HG03280 (cell line): ENCODE results near the gene CLEC18B.
A peak's percentile ranks its signal among the peaks of the same experiment; 100 is the strongest.
"Not testable (repeated sequence)": the region's sequence is repeated elsewhere in the genome, so short reads cannot be mapped to it uniquely, and the experiment has no call there.

Experiments used
- ATAC-seq: cut with Tn5 transposase; IDR thresholded peaks from one replicate; pipeline ENCODE4 v1.9.1; 2021; ENCODE audit warnings: mild to moderate bottlenecking, moderate library complexity; ENCODE audit not compliant: unreplicated experiment

Gene CLEC18B

GRCh38 chr16:74407362-74407705 lies 13.9 kb downstream of the CLEC18B start:
- not testable (repeated sequence) for ATAC-seq

DNA sequence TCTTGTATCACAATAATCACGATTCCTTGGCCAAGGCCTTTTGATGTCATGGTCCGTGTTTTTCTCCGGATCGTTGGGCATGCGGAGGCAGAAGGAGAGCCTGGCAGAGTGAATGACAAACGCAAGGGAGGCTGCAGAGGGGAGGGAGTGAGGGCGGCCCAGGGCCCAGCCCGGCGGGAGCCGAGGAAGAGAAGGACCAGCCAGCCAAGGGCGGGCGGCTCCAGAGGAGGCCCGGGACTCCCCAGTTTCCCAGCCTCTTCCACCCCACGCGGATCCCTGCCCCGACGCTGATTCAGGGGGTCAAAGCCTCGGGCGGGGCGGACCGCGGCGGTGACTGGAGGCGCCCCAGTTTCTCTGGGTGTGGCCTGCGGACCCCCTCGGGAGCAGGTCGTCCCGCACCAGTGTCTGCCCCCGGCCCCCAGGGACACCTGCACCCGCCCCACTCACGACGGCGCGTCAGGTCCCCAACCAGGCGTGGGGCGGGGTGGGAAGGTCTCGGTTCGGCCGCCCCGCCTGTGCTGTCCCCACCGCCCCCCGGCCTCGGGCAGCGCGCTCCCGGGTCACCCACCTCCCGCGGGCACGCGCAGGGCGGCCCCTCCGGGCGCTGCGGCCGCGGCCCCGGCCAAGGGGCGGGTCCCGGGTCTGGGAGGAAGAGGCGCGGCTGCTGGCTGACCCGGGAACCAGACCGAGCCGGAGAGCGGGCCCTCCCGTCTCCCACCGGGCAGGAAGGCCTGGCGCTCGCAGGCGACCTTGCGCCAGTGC lies 14.5 kb downstream of the CLEC18B start:
- not testable (repeated sequence) for ATAC-seq

GRCh38 chr16:74404148-74404933 lies 16.9 kb downstream of the CLEC18B start:
- not testable (repeated sequence) for ATAC-seq

DNA sequence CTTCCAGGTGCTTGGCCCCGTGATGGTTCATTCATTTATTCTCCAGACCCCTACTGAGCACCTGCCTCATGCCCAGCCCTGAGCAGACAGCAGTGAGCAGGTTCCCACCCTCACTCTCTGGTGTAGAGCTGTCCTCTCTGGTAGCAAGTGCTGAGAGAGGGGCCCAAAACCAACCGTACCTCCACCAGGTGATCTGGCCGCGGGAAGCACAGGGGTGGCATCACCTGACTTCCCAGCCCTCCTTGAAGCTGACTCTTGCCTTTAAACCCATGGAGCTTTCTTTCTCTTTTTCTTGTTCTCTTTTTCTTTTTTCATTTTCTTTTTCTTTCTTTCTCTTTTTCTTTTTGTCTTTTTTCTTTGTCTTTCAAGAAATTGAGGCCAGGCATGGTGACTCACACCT lies 21.0 kb downstream of the CLEC18B start:
- ATAC-seq, result not testable (repeated sequence)

DNA sequence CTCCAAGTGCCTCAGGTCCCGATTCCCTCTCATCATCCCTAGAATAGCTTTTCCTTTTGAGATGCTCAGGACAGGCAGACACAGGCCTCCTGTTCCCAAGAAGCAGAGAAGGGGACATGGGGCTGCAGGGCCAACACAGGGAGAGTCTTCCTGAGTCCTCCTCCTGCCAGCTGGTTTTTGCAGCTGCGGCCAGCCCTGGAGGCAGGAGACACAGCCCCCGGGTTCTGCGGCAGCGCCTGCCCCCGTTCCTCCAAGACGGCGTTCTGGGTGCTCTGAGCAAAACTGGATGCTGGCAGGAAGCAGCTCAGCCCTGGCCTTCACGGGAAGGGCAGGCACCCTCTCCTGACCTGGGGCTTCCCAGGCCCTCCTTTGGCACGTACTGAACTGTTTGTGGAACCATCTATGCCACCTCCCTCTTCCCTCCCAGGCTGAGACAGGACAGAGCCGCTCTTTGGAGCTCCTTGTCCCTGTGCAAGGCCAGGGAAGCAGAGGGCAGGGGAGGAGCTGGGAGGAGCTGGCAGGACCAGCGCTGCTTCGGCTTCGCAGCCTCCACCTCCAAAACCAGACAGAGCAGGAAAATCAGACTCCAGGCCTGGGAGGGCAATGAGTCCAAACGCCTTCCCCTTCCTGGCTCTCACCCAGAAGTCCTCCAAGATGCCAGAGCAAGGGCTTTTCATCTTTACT lies 22.9 kb downstream of the CLEC18B start:
- not testable (repeated sequence) for ATAC-seq

GRCh38 chr16:74396521-74397017 lies 24.7 kb downstream of the CLEC18B start:
- ATAC-seq, result not testable (repeated sequence)

DNA sequence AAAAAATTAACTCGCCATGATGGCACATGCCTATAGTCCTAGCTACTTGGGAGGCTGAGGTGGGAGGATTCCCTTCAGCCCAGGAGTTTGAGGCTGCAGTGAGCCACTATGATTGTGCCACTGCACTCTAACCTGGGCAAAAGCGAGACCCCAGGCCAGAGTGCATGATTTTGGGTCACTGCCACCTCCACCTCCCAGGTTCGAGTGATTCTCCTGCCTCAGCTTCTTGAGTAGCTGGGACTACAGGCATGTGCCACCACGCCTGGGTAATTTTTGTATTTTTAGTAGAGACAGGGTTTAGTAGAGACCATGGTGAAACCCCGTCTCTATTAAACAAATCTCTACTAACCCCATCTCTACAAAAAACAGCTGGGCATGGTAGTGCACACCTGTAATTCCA lies 26.7 kb downstream of the CLEC18B start:
- not testable (repeated sequence) for ATAC-seq

DNA sequence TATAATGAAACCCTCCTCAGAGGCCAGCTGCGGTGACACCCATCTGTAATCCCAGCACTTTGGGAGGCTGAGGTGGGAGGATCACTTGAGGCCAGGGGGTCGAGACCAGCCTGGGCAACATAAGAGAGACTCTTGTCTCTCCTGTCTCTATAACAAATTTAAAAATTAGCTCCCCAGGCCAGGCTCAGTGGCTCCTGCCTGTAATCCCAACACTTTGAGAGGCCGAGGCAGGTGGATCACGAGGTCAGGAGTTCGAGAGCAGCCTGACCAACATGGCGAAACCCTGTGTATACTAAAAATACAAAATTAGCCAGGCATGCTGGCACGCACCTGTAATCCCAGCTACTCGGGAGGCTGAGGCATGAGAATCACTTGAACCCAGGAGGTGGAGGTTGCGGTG lies 27.1 kb downstream of the CLEC18B start:
- not testable (repeated sequence) for ATAC-seq

- ATAC-seq, result not testable (repeated sequence)
Measured at GRCh38 chr16:74391454-74392050, 29.7 kb downstream of the CLEC18B start.

DNA sequence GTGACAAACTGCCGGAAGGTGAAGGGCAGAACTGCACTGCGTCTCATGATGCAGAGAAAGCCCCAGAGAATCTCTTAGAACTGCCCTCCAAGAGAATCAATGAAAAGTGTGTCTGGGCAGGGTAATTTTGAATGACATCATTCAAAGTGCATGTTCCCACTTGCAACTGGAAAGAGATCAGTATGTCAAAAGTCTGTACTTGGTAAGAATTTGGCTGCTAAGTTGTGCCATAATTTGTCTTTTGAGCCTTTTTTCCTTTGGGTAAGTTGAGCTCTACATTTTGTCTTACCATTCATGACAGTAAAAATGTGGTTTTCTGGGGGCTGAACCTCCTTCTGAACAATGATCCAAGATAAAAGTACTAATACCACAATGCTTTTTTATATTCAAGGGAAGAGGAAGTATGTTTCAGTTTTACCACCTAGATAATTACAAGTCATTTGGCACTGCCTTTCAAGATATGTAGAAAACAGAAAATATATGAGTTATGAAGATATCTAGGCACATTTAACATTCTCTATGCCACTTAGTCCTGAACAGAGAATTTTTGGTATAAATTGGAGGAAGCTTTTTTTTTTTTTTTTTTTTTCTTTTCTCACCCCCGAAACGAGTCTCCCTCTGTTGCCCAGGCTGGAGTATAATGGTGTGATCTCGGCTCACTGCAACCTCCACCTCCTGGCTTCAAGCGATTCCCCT lies 38.8 kb downstream of the CLEC18B start:
- not testable (repeated sequence) for ATAC-seq

- ATAC-seq, result not testable (repeated sequence)
Measured at GRCh38 chr16:74373847-74374184, 47.5 kb downstream of the CLEC18B start.

DNA sequence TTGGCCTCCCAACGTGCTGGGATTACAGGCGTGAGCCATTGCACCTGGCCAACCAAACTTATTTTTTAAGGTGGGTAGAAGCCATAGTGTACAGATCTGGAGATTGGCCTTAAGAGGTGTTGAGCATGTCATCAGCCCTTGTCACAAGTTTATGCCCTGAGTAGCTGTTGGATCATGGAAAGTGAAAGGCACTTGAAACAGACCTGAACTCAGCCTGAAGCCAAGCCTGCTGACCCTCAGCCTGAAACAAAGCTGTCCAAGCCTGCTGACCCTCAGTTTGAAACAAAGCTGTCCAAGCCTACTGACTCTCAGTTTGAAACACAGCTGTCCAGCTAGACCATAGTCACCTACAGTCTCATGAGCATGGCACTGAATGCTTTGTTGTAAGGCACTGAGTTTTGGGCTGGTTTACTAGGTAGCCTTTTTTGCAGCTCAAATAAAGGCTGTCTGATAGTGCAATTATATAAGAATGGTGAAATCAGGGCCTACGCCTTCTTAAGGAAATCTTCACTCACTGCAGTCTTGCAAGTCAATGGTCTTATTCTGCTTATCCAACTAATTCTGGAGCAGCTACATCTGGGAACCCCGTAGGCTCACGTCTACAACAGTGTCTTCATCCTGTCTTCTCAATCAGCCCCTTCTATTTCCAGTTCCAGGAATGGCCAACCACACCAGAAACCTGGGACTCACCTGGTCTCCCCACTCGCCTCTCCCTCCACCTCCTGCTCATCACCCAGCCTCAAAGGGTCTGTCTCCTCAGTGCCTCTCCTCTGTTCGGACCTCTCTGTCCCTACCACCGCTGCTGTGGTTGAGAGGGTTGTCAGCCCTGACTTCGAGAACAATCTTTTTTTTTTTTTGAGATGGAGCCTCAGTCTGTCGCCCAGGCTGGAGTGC lies 48.1 kb downstream of the CLEC18B start:
- ATAC-seq, result no peak

DNA sequence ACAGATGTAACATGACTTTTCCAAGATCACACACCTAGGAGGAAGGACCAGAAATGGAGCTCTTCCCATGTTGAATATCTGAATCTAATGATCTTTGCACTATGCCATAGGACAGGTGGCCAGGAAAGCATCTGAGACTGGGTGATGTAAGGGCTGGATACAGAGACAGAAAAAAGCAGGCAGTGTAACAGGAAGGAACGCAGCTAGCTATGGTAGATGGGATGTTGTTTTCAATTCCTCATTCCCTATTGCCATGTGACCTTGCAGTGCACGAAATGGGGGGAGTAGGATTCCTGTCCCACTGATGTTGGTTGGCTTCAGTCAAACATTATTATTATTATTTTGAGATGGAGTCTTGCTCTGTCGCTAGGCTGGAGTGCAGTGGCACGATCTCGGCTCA lies 48.9 kb downstream of the CLEC18B start:
- ATAC-seq, result no peak

- not testable (repeated sequence) for ATAC-seq
Measured at GRCh38 chr16:74370338-74371135, 50.7 kb downstream of the CLEC18B start.

GRCh38 chr16:74368002-74368911 lies 53.0 kb downstream of the CLEC18B start:
- peak; percentile 96 for ATAC-seq

- ATAC-seq, result peak; percentile 41
Measured at GRCh38 chr16:74367469-74368001, 53.7 kb downstream of the CLEC18B start.
